Activated CD4-positive, alpha-beta T cell treated with anti-CD3 and anti-CD28 coated beads, Interleukin-2, amount 50 U/mL, for 4 hours (primary cell): ENCODE data around the gene POU3F1.

Experiments
- DNase-seq, 2 experiments: peaks; one replicate each; pipeline ENCODE4 v3.0.0-alpha.2; 2020

The POU3F1 gene

GRCh38 chr1:38000529-38001455 is 45.8 kb downstream of the POU3F1 start:
- DNase-seq: no peak

- DNase-seq: no peak
These were observed 46.4 kb downstream of the POU3F1 start for GRCh38 chr1:38000233-38000528.

DNA sequence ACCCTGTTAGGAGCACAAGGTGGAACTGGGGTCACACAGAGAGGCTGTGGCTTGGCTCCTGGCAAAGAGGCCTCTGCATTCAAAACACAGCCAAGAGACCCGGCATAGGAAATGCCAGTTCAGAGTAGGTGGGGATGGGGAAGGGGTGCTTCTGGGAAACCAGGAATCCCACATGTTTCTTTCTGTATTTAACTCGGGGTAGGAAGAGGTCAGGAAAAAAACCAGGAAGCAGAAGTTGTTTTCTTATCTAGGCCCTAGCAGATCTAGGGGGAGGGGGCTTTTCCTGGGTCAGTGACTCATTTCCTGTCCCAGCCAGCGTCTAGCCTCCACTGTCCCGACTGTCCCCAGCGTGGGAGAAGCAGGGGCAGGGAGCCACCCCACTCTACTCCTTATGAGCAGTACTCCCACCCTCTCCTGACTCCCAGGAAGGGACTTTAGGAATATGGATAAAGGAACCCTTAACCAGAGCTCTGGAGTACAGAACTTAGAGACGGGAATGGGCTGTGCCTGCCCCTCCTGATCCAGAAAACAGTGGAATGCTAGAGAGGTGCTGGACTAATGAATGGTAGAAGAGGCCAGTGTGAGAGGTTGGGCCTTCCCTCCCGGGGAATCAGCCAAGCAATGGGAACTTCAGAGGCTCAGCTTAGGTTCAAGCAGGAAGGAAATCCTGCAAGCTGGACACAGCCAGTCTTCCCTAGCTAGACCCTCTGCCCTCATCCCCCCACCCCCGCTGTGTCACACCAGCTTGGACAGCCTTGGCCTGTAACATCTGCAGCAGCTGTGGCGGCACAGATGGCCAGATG is 47.0 kb downstream of the POU3F1 start:
- no peak for DNase-seq

DNA sequence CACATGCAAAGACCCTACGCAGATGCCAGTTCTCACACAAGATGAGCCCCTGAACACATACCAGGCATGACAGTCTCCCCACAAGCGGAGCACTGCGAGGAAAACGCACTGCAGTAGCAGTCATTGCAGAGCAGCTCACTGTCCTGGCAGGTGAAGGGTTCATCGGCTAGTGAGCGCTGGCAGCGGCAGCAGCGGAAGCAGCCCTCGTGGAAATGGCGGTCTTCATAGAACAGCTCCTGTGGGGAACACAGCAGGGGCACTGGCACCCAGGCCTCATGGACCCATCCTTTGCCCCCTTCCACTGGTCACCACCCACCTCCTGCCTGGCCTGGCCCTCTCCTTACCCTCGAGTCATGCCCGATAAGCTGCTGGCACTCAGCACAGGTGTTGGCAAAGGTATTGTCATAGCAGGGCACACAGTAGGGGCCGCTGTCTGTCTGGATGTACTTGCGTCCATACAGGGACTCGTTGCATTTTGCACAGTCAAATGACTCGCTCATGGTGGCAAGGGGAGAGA is 47.6 kb downstream of the POU3F1 start:
- no peak for DNase-seq

- DNase-seq: no peak
These were observed 48.3 kb downstream of the POU3F1 start for GRCh38 chr1:37998089-37998808.

GRCh38 chr1:37997256-37998088 is 49.1 kb downstream of the POU3F1 start:
- no peak for DNase-seq

- DNase-seq: peak in 1 of 2 experiments; percentile 25
These were observed 50.7 kb downstream of the POU3F1 start for GRCh38 chr1:37995751-37996345.

- no peak for DNase-seq
These were observed 51.6 kb downstream of the POU3F1 start for GRCh38 chr1:37994886-37995566.
